Prostate gland (tissue), 2 donors: Measurements from ENCODE around the gene TCF7L2.

Experiments
- CTCF ChIP-seq, 4 experiments: fragments of 200-600 bp in 2 of 4; fragments of 450-650 bp in 2 of 4; sonication (generic) in 2 of 4; IDR thresholded peaks; 1 replicate in 3 of 4; 2 replicates in 1 of 4; pipeline ENCODE4 v1.5.1; 2016 to 2019; ENCODE audit warnings: antibody characterized with exemption in 4 of 4, mild to moderate bottlenecking in 2 of 4, moderate library complexity in 2 of 4
- POLR2A ChIP-seq: fragments of 450-650 bp; IDR thresholded peaks from one replicate; pipeline ENCODE4 v1.6.1; 2016; ENCODE audit warnings: antibody characterized with exemption, mild to moderate bottlenecking

- TF ChIP-seq CTCF (IDR thresholded peaks at IDR 0.05) = no peak
- no peak for TF ChIP-seq POLR2A
Measured at GRCh38 chr10:112985690-112986543, 35.9 kb downstream of the TCF7L2 start.
